ENCODE measurements around the gene ESYT3. TPM values are rescaled to one million over a fixed set of nuclear protein-coding genes. Genes with fewer than 3 reads are reported as not detected.
"Not testable (repeated sequence)": the region's sequence is repeated elsewhere in the genome, so short reads cannot be mapped to it uniquely, and the experiment has no call there.

ESYT3 gene
- total and polyA plus RNA-seq, 2 experiments from 2014 or later: 3.5 to 8.2 TPM

- no peak for TF ChIP-seq CTCF (conservative IDR thresholded peaks at IDR 0.05; ENCODE audit: low read depth in 2 of 2)
- TF ChIP-seq ZNF331 (CRISPR knock-in tag; IDR thresholded peaks at IDR 0.05; ENCODE audit: low read depth): no peak
- TF ChIP-seq CREB1 (CRISPR knock-in tag; IDR thresholded peaks at IDR 0.05; ENCODE audit: low read depth): no peak
- TF ChIP-seq STAT1 (IDR thresholded peaks at IDR 0.05; ENCODE audit: unreplicated experiment): no peak
- TF ChIP-seq POLR2AphosphoS5 (IDR thresholded peaks at IDR 0.05; ENCODE audit: low read depth): no peak
- TF ChIP-seq EZH2phosphoT487 (IDR thresholded peaks at IDR 0.05; ENCODE audit: unreplicated experiment): no peak
- TF ChIP-seq JUNB (IDR thresholded peaks at IDR 0.05; ENCODE audit: unreplicated experiment): no peak
These were observed 27.0 kb upstream of the ESYT3 start (continued) for GRCh38 chr3:138407236-138407907.

- Histone ChIP-seq H3K4me3 (no peak overlapping the region), H3K4me1 (ENCODE audit: insufficient read depth) (peaks cover 22% of the 10 kb centered on the region), H3K9me2 (ENCODE audit: insufficient read depth) (peaks cover 37% of the 10 kb centered on the region), H3K36me3 (ENCODE audit: insufficient read depth) (no peaks in the 10 kb centered on the region; the same call in 1 of the 2 replicates), H3K27me3 (ENCODE audit: insufficient read depth) (no peaks in the 10 kb centered on the region), H3K27ac (ENCODE audit: low read depth) (peak overlapping the region; percentile 55), H3F3A (replicated peaks; ENCODE audit: low read depth) (peaks cover 3% of the 10 kb centered on the region; the same call in 1 of the 2 replicates), H4K20me1 (replicated peaks; ENCODE audit: insufficient read depth) (no peaks in the 10 kb centered on the region), H2AFZ (no peak overlapping the region), H3K79me2 (replicated peaks; ENCODE audit: insufficient read depth) (no peaks in the 10 kb centered on the region), H3K4me2 (peak overlapping the region; percentile 20)
- 0 out of 3 replicates have a peak overlapping the region, but pooled peaks have one; percentile 7 for H3K4me3 Mint-ChIP-seq
- H3K27ac Mint-ChIP-seq: peak overlapping the region; percentile 65
- DNase-seq (ENCODE audit: low spot score) (peak; percentile 60), ATAC-seq (peak; percentile 91)
- peaks cover 34% of the 10 kb centered on the region for H3K4me1 Mint-ChIP-seq
- peaks cover 14% of the 10 kb centered on the region for H3K27me3 Mint-ChIP-seq (ENCODE audit: insufficient read depth, low read depth, poor library complexity)
- H3K36me3 Mint-ChIP-seq (ENCODE audit: low read depth): peaks cover 27% of the 10 kb centered on the region
- TF ChIP-seq NANOG (IDR thresholded peaks at IDR 0.05; ENCODE audit: borderline replicate concordance) (peak; percentile 75; the same call in 1 of the 2 replicates), ZNF114 (CRISPR knock-in tag; IDR thresholded peaks at IDR 0.05) (no peak)
- H3K9me3 Mint-ChIP-seq: peaks cover 8% of the 10 kb centered on the region; the same call in 2 of the 3 replicates
These were observed 25.5 kb upstream of the ESYT3 start for GRCh38 chr3:138408751-138409570.

GRCh38 chr3:138412821-138413551 lies 21.4 kb upstream of the ESYT3 start:
- H3K4me2 ChIP-seq: no peak overlapping the region
- DNase-seq (ENCODE audit: low spot score): no peak
- no peaks in the 10 kb centered on the region for H4K20me1 ChIP-seq (replicated peaks; ENCODE audit: insufficient read depth)
- Mint-ChIP-seq H3K9me3 (no peaks in the 10 kb centered on the region; the same call in 2 of the 3 replicates), H3K27ac (no peak overlapping the region), H3K27me3 (ENCODE audit: insufficient read depth, low read depth, poor library complexity) (peaks cover 12% of the 10 kb centered on the region), H3K36me3 (ENCODE audit: low read depth) (no peaks in the 10 kb centered on the region), H3K4me3 (no peak overlapping the region), H3K4me1 (peaks cover 33% of the 10 kb centered on the region)
- H3K27ac ChIP-seq (ENCODE audit: low read depth): no peak overlapping the region
- H3K36me3 ChIP-seq (ENCODE audit: insufficient read depth): no peaks in the 10 kb centered on the region
- no peaks in the 10 kb centered on the region for H3K79me2 ChIP-seq (replicated peaks; ENCODE audit: insufficient read depth)
- peaks cover 3% of the 10 kb centered on the region; the same call in 1 of the 2 replicates for H3F3A ChIP-seq (replicated peaks; ENCODE audit: low read depth)
- H3K4me1 ChIP-seq (ENCODE audit: insufficient read depth): peaks cover 20% of the 10 kb centered on the region
- H2AFZ ChIP-seq: no peak overlapping the region
- H3K9me2 ChIP-seq (ENCODE audit: insufficient read depth): peaks cover 17% of the 10 kb centered on the region; the same call in 1 of the 2 replicates
- no peak for ATAC-seq
- no peaks in the 10 kb centered on the region for H3K27me3 ChIP-seq (ENCODE audit: insufficient read depth)
- TF ChIP-seq CREB1 (CRISPR knock-in tag; IDR thresholded peaks at IDR 0.05; ENCODE audit: low read depth): no peak
- no peak for TF ChIP-seq EZH2phosphoT487 (IDR thresholded peaks at IDR 0.05; ENCODE audit: unreplicated experiment)
- no peak for TF ChIP-seq ETS1 (IDR thresholded peaks at IDR 0.05)
- TF ChIP-seq ZNF114 (CRISPR knock-in tag; IDR thresholded peaks at IDR 0.05): no peak
- TF ChIP-seq STAT1 (IDR thresholded peaks at IDR 0.05; ENCODE audit: unreplicated experiment): no peak
- TF ChIP-seq ZNF331 (CRISPR knock-in tag; IDR thresholded peaks at IDR 0.05; ENCODE audit: low read depth): no peak
- no peak for TF ChIP-seq NANOG (IDR thresholded peaks at IDR 0.05; ENCODE audit: borderline replicate concordance)
- no peak overlapping the region for H3K4me3 ChIP-seq

GRCh38 chr3:138416236-138416635 lies 18.2 kb upstream of the ESYT3 start:
- not testable (repeated sequence) for H3K27me3 ChIP-seq (ENCODE audit: insufficient read depth); H3K4me3 Mint-ChIP-seq; DNase-seq (ENCODE audit: low spot score); H2AFZ ChIP-seq; H3K27ac ChIP-seq (ENCODE audit: low read depth); H3F3A ChIP-seq (replicated peaks; ENCODE audit: low read depth); H3K4me1 Mint-ChIP-seq; H3K27me3 Mint-ChIP-seq (ENCODE audit: insufficient read depth, low read depth, poor library complexity); H3K79me2 ChIP-seq (replicated peaks; ENCODE audit: insufficient read depth); H3K9me2 ChIP-seq (ENCODE audit: insufficient read depth); H3K4me3 ChIP-seq; H3K36me3 ChIP-seq (ENCODE audit: insufficient read depth); H4K20me1 ChIP-seq (replicated peaks; ENCODE audit: insufficient read depth); H3K27ac Mint-ChIP-seq; H3K4me1 ChIP-seq (ENCODE audit: insufficient read depth); H3K4me2 ChIP-seq; H3K36me3 Mint-ChIP-seq (ENCODE audit: low read depth); ATAC-seq
- H3K9me3 Mint-ChIP-seq: peaks cover 17% of the 10 kb centered on the region; the same call in 2 of the 3 replicates
